PC-9 (cell line): ENCODE results near the gene YWHAH. TPM values are rescaled to one million over a fixed set of nuclear protein-coding genes. Genes with fewer than 3 reads are reported as not detected.
"Not testable (repeated sequence)": the region's sequence is repeated elsewhere in the genome, so short reads cannot be mapped to it uniquely, and the experiment has no call there.

Experiments used
- BruUV-seq: library from RNA; stranded (reverse); fragments of 400-500 nt; replicated peaks from 2 replicates; lab custom pipeline; 2021; lab: Mats Ljungman, UMichigan
- CTCF ChIA-PET: fragments of 300-600 bp; sonication (Branson Sonifier 250); formaldehyde crosslinking; loops from one replicate; lab custom pipeline; 2022; ENCODE audit warnings: antibody characterized with exemption; lab: Charles Lee
- POLR2A ChIA-PET: fragments of 300-600 bp; sonication (Branson Sonifier 250); formaldehyde crosslinking; loops from one replicate; lab custom pipeline; 2022; ENCODE audit warnings: antibody characterized with exemption; ENCODE audit not compliant: unreplicated experiment; lab: Charles Lee
- DNase-seq, 2 experiments: peaks; one replicate each; pipeline versions ENCODE4 v3.0.0 to v3.0.0-alpha.2; 2015 to 2022; ENCODE audit warnings: mixed read lengths in 1 of 2
- H2AFZ ChIP-seq: fragments of 200-600 bp; sonication (generic); 2 replicates; pipeline ENCODE4 v1.8.1; 2017; ENCODE audit warnings: antibody characterized with exemption
- H3F3A ChIP-seq: fragments of 200-600 bp; sonication (generic); 2 replicates; pipeline ENCODE4 v1.8.1; 2017; ENCODE audit warnings: antibody characterized with exemption, mild to moderate bottlenecking, low read depth; ENCODE audit not compliant: insufficient read depth
- H3K27ac ChIP-seq: fragments of 200-600 bp; sonication (generic); 2 replicates; pipeline ENCODE4 v1.6.1; 2016; ENCODE audit warnings: mixed run types
- H3K27me3 ChIP-seq: fragments of 200-600 bp; sonication (generic); 2 replicates; pipeline ENCODE4 v1.6.1; 2016; ENCODE audit warnings: low read depth, mixed run types; ENCODE audit not compliant: insufficient read depth
- H3K36me3 ChIP-seq: fragments of 200-600 bp; sonication (generic); 2 replicates; pipeline ENCODE4 v1.6.1; 2016; ENCODE audit warnings: low read depth, mixed run types
- H3K4me1 ChIP-seq: fragments of 200-600 bp; sonication (generic); replicated peaks from 2 replicates; pipeline ENCODE4 v1.6.1; 2016; ENCODE audit warnings: mixed run types; ENCODE audit not compliant: insufficient read depth
- H3K4me2 ChIP-seq: fragments of 200-600 bp; sonication (generic); 2 replicates; pipeline ENCODE4 v1.6.1; 2017; ENCODE audit warnings: mixed run types
- H3K4me3 ChIP-seq: fragments of 200-600 bp; sonication (generic); 2 replicates; pipeline ENCODE4 v1.6.1; 2016; ENCODE audit warnings: mixed run types
- H3K79me2 ChIP-seq: fragments of 200-600 bp; sonication (generic); 2 replicates; pipeline ENCODE4 v1.6.1; 2017; ENCODE audit warnings: low read depth, mixed run types
- H3K9me2 ChIP-seq: fragments of 200-600 bp; sonication (generic); 2 replicates; pipeline ENCODE4 v1.8.1; 2017; ENCODE audit warnings: mild to moderate bottlenecking; ENCODE audit not compliant: insufficient read depth
- H3K9me3 ChIP-seq: fragments of 200-600 bp; sonication (generic); 2 replicates; pipeline ENCODE4 v1.8.1; 2016; ENCODE audit warnings: low read depth; ENCODE audit not compliant: insufficient read depth
- H4K20me1 ChIP-seq: fragments of 200-600 bp; sonication (generic); 2 replicates; pipeline ENCODE4 v1.8.1; 2017; ENCODE audit not compliant: insufficient read depth
- EZH2 ChIP-seq: fragments of 200-600 bp; sonication (generic); IDR thresholded peaks from 2 replicates; pipeline ENCODE4 v1.8.0; 2017; ENCODE audit warnings: antibody characterized with exemption, low read depth
- intact Hi-C: fragments of 100-400 bp; cut with micrococcal nuclease; formaldehyde crosslinking; loops from one replicate; pipeline ENCODE4 v1.10.0; 2022; ENCODE audit not compliant: unreplicated experiment
- total RNA-seq: library from RNA; stranded (reverse); gene quantifications from 2 replicates; pipeline ENCODE4 v1.2.3, GENCODE V29; 2021
- TF ChIP-seq, protein P1 (sequence below): fragments of 200-600 bp; sonication (generic); conservative IDR thresholded peaks from 2 replicates; pipeline ENCODE4 v1.6.1; 2017; ENCODE audit warnings: mixed run types, antibody characterized with exemption, mild to moderate bottlenecking, moderate library complexity

YWHAH gene
- total RNA-seq, 1 experiment from 2014 or later: 132 TPM

DNA sequence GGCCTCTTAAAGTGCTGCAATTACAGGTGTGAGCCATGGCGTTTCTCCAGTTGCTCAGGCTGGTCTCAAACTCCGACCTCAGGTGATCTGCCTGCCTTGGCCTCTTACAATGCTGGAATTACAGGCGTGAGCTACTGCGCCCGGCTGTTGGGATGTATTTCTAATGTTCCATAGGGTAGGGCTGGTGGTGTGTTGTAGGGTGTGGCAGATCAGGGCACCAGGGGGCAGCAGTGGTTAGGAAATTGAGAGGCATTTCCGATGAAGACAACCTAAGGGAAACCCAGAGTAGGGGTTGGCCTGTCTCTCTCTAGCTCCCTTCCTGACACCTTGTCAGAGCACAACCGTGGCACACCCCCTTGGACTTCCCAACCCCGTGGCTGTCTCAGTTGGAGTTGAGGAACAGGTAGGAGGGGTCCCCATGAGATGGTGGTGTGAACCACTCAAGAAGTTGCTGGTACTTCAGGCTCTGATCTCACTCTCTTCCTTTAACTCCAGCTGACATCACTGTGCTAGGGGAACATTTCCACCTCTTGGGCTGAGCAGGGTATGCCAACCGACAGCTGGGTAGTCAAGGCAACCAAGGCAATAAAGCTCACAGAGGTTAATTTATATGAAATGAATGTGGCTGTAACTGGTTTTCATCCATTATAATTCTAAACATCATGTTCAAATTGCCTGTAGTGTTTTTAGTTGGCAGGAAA lies 33.0 kb downstream of the YWHAH start:
- H3K9me3 ChIP-seq: no peaks in the 10 kb centered on the region
- no peaks in the 10 kb centered on the region for H4K20me1 ChIP-seq
- H3K79me2 ChIP-seq: no peaks in the 10 kb centered on the region
- no peaks in the 10 kb centered on the region for H3K27me3 ChIP-seq
- no peaks in the 10 kb centered on the region for H3K9me2 ChIP-seq
- POLR2A ChIA-PET: no interaction called here
- H3K4me2 ChIP-seq: no peak overlapping the region
- no peak overlapping the region for H3K27ac ChIP-seq
- no peaks in the 10 kb centered on the region for H3F3A ChIP-seq
- H3K4me1 ChIP-seq: no peaks in the 10 kb centered on the region
- no TSS peak for BruUV-seq
- no peak overlapping the region for H2AFZ ChIP-seq
- peak; percentile 51 to 81 for DNase-seq
- CTCF ChIA-PET: interaction anchor here (0.6 to 1.6 kb wide), 5 partner anchors 103 to 1277 kb away, joined by 4 to 7 read pairs (median 6); no protein-coding TSS in a partner anchor
- H3K36me3 ChIP-seq: no peaks in the 10 kb centered on the region
- H3K4me3 ChIP-seq: no peak overlapping the region
- TF ChIP-seq, protein P1, sequence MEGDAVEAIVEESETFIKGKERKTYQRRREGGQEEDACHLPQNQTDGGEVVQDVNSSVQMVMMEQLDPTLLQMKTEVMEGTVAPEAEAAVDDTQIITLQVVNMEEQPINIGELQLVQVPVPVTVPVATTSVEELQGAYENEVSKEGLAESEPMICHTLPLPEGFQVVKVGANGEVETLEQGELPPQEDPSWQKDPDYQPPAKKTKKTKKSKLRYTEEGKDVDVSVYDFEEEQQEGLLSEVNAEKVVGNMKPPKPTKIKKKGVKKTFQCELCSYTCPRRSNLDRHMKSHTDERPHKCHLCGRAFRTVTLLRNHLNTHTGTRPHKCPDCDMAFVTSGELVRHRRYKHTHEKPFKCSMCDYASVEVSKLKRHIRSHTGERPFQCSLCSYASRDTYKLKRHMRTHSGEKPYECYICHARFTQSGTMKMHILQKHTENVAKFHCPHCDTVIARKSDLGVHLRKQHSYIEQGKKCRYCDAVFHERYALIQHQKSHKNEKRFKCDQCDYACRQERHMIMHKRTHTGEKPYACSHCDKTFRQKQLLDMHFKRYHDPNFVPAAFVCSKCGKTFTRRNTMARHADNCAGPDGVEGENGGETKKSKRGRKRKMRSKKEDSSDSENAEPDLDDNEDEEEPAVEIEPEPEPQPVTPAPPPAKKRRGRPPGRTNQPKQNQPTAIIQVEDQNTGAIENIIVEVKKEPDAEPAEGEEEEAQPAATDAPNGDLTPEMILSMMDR: peak; percentile 92
- no peak for TF ChIP-seq EZH2
- intact Hi-C loops: loop anchor here (1.0 to 10.0 kb wide), 8 partner anchors 104 to 1226 kb away; no protein-coding TSS in a partner anchor

DNA sequence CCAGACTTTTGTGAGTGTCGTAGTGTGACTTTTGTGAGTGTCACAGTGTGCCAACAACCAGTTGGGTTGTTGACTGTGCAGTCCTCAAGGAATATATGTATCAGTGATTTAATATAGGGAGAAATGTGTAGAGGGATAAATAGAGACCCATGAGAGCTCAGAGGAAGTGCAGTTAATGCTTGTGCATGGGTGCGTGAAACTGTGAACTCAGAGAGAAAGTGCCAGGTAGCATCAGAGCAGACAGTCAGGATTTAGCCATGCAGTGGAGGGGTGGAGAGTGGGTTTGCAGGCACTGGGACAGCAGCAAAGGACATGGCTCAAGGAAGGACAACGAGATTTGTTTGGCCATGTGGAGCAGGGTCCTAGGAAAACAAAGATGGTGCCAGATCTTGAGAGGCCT lies 33.6 kb downstream of the YWHAH start:
- BruUV-seq: no TSS peak
- Histone ChIP-seq H3K36me3 (no peaks in the 10 kb centered on the region), H3F3A (no peaks in the 10 kb centered on the region), H3K27me3 (no peaks in the 10 kb centered on the region), H3K79me2 (no peaks in the 10 kb centered on the region), H2AFZ (no peak overlapping the region), H4K20me1 (no peaks in the 10 kb centered on the region), H3K27ac (no peak overlapping the region), H3K9me3 (no peaks in the 10 kb centered on the region), H3K4me2 (no peak overlapping the region), H3K4me1 (no peaks in the 10 kb centered on the region), H3K9me2 (no peaks in the 10 kb centered on the region), H3K4me3 (no peak overlapping the region)
- intact Hi-C loops: loop anchor here (1.0 to 10.0 kb wide), 8 partner anchors 103 to 1225 kb away; no protein-coding TSS in a partner anchor
- ChIA-PET CTCF (interaction anchor here (1.1 to 1.6 kb wide), 3 partner anchors 103 to 288 kb away, joined by 4 to 7 read pairs (median 6); no protein-coding TSS in a partner anchor), POLR2A (no interaction called here)
- TF ChIP-seq EZH2: no peak
- TF ChIP-seq, protein P1: no peak
- DNase-seq: no peak

DNA sequence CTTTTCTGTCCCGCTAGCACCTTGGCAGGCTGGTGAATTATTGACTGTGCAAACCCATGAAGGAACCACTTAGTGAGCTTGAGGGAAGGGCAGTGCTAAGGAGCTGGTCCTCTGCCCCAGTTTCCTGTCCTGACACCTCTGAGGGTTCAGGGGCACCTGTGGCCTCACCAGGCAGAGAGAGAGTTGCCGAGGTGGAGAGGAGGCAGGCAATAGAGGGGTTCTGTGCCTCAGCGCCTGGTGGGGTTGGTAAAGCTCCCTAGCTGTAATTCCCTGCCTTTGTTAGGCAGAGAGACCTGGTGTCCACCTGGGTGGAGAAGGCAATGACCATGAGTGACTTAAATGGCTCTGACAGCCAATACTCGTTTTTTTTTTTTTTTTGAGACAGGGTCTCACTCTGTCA lies 36.3 kb downstream of the YWHAH start:
- H3K79me2 ChIP-seq: no peaks in the 10 kb centered on the region
- ChIA-PET POLR2A (interaction anchor here (0.5 kb wide), 1 partner anchor 495 kb away, joined by 3 read pairs; no protein-coding TSS in a partner anchor), CTCF (interaction anchor here (0.6 to 0.7 kb wide), 3 partner anchors 217 to 488 kb away, joined by 3 to 6 read pairs (median 5); no protein-coding TSS in a partner anchor)
- H4K20me1 ChIP-seq: no peaks in the 10 kb centered on the region
- no peak overlapping the region for H2AFZ ChIP-seq
- no peak overlapping the region for H3K27ac ChIP-seq
- no peak overlapping the region for H3K4me2 ChIP-seq
- H3K4me1 ChIP-seq: no peaks in the 10 kb centered on the region
- H3K36me3 ChIP-seq: no peaks in the 10 kb centered on the region
- TF ChIP-seq, protein P1: no peak
- TF ChIP-seq EZH2: no peak
- no peak overlapping the region for H3K4me3 ChIP-seq
- BruUV-seq: no TSS peak
- intact Hi-C loops: no loop called here
- H3K9me2 ChIP-seq: no peaks in the 10 kb centered on the region
- DNase-seq: no peak
- no peaks in the 10 kb centered on the region for H3F3A ChIP-seq
- no peaks in the 10 kb centered on the region for H3K27me3 ChIP-seq
- no peaks in the 10 kb centered on the region for H3K9me3 ChIP-seq

DNA sequence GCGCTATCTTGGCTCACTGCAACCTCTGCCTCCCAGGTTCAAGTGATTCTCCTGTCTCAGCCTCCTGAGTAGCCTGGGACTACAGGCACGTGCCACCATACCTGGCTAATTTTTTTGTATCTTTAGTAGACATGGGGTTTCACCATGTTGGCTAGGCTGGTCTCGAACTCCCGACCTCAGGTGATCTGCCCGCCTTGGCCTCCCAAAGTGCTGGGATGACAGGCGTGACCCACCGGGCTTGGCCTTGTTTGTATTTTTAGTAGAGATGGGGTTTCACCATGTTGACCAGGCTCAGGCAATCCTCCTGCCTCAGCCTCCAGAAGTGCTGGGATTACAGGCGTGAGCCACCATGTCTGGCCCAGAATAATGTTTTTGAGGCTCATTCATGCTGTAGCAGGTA lies 37.6 kb downstream of the YWHAH start:
- H3K9me2 ChIP-seq, CTCF ChIA-PET, H2AFZ ChIP-seq, H3K4me1 ChIP-seq, H3K27ac ChIP-seq, H3K4me2 ChIP-seq, H3K27me3 ChIP-seq, intact Hi-C loops, H3K9me3 ChIP-seq, H3K36me3 ChIP-seq, H3K4me3 ChIP-seq, H3K79me2 ChIP-seq, H4K20me1 ChIP-seq, H3F3A ChIP-seq, BruUV-seq, POLR2A ChIA-PET, DNase-seq: not testable (repeated sequence)
